CD4-positive, alpha-beta T cell treated with Interleukin-1 beta for 1 hour (primary cell): ENCODE measurements around the gene NIPBL.

Source experiments
- DNase-seq, 2 donors: peaks; one replicate each; pipeline ENCODE4 v3.0.0-alpha.2; 2020 to 2022

The NIPBL gene

GRCh38 chr5:37109338-37109737 lies 232.8 kb downstream of the NIPBL start:
- no peak for DNase-seq

GRCh38 chr5:37110135-37110534 lies 233.6 kb downstream of the NIPBL start:
- no peak for DNase-seq

- peak in 1 of 2 donors; percentile 37 for DNase-seq
These were observed 235.1 kb downstream of the NIPBL start for GRCh38 chr5:37111426-37112382.

GRCh38 chr5:37112383-37112991 lies 235.9 kb downstream of the NIPBL start:
- DNase-seq: no peak
